CD4-positive, alpha-beta T cell treated with Interleukin-21 for 1 hour (primary cell): ENCODE data around the gene ADRA2C.

Source experiments
- DNase-seq: peaks from one replicate; pipeline ENCODE4 v3.0.0-alpha.2; 2020

The ADRA2C gene

GRCh38 chr4:3816983-3817960 is 51.1 kb downstream of the ADRA2C start:
- DNase-seq, result no peak
